Body of pancreas (tissue), 4 donors: ENCODE measurements around the gene NPNT.

ENCODE experiments used
- POLR2A ChIP-seq, 3 donors: fragments of 450-650 bp; IDR thresholded peaks; one replicate each; pipeline ENCODE4 v1.6.1; 2016; ENCODE audit warnings: antibody characterized with exemption in 3 of 3, mild to moderate bottlenecking in 2 of 3
- TF ChIP-seq, protein P1 (sequence below), 7 experiments: fragments of 450-650 bp in 4 of 7; fragments of 200-600 bp in 3 of 7; sonication (generic) in 3 of 7; IDR thresholded peaks; one replicate each; pipeline ENCODE4 v1.5.1; 2016 to 2019; ENCODE audit warnings: antibody characterized with exemption in 7 of 7

DNA sequence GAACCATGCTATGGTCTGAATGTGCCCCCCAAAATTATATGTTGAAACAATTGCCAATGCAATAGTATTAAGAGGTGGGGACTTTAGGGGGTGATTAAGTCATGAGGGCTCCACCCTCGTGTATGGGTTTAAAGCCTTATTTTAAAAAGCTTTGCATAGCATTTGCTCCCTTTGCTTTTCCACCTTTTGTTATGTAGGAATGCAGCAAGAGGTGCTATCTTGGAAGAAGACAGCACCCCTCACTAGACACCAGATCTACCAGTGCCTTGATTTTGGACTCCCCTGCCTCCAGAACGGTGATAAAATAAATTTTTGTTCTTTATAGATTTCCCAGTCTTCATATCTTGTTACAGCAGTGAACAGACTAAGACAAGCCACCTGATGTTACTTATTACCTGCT is 23.3 kb upstream of the NPNT start:
- TF ChIP-seq, protein P1, sequence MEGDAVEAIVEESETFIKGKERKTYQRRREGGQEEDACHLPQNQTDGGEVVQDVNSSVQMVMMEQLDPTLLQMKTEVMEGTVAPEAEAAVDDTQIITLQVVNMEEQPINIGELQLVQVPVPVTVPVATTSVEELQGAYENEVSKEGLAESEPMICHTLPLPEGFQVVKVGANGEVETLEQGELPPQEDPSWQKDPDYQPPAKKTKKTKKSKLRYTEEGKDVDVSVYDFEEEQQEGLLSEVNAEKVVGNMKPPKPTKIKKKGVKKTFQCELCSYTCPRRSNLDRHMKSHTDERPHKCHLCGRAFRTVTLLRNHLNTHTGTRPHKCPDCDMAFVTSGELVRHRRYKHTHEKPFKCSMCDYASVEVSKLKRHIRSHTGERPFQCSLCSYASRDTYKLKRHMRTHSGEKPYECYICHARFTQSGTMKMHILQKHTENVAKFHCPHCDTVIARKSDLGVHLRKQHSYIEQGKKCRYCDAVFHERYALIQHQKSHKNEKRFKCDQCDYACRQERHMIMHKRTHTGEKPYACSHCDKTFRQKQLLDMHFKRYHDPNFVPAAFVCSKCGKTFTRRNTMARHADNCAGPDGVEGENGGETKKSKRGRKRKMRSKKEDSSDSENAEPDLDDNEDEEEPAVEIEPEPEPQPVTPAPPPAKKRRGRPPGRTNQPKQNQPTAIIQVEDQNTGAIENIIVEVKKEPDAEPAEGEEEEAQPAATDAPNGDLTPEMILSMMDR (IDR thresholded peaks at IDR 0.05), result no peak
- TF ChIP-seq POLR2A (IDR thresholded peaks at IDR 0.05), result no peak
